Glutamatergic neuron (in vitro differentiated cells): ENCODE data around the gene OSBPL6. TPM values are rescaled to one million over a fixed set of nuclear protein-coding genes. Genes with fewer than 3 reads are reported as not detected.

ENCODE experiments used
- DNase-seq: peaks from one replicate; pipeline ENCODE4 v3.0.0; 2022
- H3K27ac Mint-ChIP-seq: one replicate; pipeline ENCODE4 v1.8.0; 2020; ENCODE audit warnings: mild to moderate bottlenecking, mixed read lengths, inconsistent platforms; ENCODE audit not compliant: unreplicated experiment
- H3K27me3 Mint-ChIP-seq: one replicate; pipeline ENCODE4 v1.8.0; 2020; ENCODE audit warnings: mild to moderate bottlenecking, moderate library complexity, mixed read lengths, inconsistent platforms; ENCODE audit not compliant: unreplicated experiment
- H3K36me3 Mint-ChIP-seq: one replicate; pipeline ENCODE4 v1.8.0; 2020; ENCODE audit warnings: mild to moderate bottlenecking, mixed read lengths, inconsistent platforms; ENCODE audit not compliant: unreplicated experiment
- H3K4me1 Mint-ChIP-seq: one replicate; pipeline ENCODE4 v1.8.0; 2020; ENCODE audit warnings: mild to moderate bottlenecking, low read depth, mixed read lengths, inconsistent platforms; ENCODE audit not compliant: unreplicated experiment
- H3K4me3 Mint-ChIP-seq: one replicate; pipeline ENCODE4 v1.8.0; 2020; ENCODE audit warnings: mild to moderate bottlenecking, mixed read lengths, inconsistent platforms; ENCODE audit not compliant: unreplicated experiment
- H3K9me3 Mint-ChIP-seq: one replicate; pipeline ENCODE4 v1.8.0; 2020; ENCODE audit warnings: mild to moderate bottlenecking, moderate library complexity, mixed read lengths, inconsistent platforms; ENCODE audit not compliant: unreplicated experiment
- total RNA-seq: library from RNA; stranded (reverse); fragmentation: NEBNext Ultra II Directional; extraction: Animal tissue kit (Norgen Biotek cat#: 25700); gene quantifications from one replicate; pipeline ENCODE4 v1.2.1, GENCODE V29; 2021; ENCODE audit not compliant: unreplicated experiment
- TF ChIP-seq, protein P1 (sequence below): fragments of 200-600 bp; sonication (generic); IDR thresholded peaks from one replicate; pipeline ENCODE4 v1.5.0; 2021; ENCODE audit not compliant: partially characterized antibody, unreplicated experiment

The OSBPL6 gene
- total RNA-seq, 1 donor from 2014 or later, result 14.4 TPM

DNA sequence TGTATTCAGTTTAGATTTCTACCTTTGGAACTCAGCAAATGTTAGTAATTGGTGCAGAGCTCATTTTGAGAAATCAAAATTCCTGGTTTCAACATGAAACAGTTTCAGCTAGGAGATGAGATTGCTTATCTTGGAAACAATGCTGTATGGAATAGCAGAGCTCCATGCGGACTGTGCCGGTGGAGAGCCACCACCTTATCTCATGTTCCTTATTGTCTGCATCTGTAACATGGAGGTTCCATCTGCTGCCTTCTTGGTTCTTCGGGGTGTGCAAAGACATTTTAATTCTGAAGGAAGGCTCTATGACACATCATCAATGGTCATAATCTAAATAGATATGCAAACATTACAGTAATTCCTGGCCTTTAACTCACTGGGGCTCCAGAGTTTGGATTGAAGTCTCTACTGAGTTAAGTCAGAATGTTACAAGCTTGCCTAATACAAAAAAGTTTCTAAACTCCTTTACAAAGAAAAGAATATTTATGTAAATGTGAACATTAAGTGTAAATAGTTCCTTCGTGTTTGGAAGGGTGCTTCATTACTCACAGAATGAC lies 191.4 kb downstream of the OSBPL6 start:
- H3K27me3 Mint-ChIP-seq, result no peaks in the 10 kb centered on the region
- no peak overlapping the region for H3K27ac Mint-ChIP-seq
- H3K9me3 Mint-ChIP-seq, result no peaks in the 10 kb centered on the region
- no peak for DNase-seq
- no peaks in the 10 kb centered on the region for H3K36me3 Mint-ChIP-seq
- no peaks in the 10 kb centered on the region for H3K4me1 Mint-ChIP-seq
- TF ChIP-seq, protein P1, sequence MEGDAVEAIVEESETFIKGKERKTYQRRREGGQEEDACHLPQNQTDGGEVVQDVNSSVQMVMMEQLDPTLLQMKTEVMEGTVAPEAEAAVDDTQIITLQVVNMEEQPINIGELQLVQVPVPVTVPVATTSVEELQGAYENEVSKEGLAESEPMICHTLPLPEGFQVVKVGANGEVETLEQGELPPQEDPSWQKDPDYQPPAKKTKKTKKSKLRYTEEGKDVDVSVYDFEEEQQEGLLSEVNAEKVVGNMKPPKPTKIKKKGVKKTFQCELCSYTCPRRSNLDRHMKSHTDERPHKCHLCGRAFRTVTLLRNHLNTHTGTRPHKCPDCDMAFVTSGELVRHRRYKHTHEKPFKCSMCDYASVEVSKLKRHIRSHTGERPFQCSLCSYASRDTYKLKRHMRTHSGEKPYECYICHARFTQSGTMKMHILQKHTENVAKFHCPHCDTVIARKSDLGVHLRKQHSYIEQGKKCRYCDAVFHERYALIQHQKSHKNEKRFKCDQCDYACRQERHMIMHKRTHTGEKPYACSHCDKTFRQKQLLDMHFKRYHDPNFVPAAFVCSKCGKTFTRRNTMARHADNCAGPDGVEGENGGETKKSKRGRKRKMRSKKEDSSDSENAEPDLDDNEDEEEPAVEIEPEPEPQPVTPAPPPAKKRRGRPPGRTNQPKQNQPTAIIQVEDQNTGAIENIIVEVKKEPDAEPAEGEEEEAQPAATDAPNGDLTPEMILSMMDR, result no peak
- no peak overlapping the region for H3K4me3 Mint-ChIP-seq

DNA sequence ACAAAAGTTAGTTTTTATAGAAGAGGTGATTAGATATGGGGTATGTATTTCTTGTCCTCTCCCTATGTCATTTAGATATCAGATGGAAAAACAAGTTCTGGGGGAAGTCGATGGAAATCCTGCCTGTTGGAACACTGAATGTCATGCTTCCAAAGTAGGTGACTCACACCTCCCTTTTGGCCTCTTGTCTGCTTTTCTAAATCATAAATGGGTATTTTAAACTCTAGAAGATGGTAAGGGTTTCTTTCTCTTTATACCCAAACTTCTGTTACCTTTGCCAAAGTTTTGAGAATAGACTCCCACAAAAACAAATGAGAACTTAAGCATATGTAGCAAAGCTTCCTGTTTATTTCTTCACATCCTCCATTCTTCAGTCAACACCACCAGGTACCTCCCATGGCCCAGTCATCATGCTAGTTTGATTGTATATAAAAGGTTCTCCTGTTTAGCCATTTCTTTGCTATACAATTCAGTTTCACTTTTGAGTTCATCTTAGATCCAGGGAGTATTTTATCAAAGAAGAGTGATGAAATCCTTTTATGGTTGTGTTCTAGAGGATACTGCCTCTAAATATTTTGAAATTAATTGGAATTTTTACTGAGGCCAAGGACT lies 192.8 kb downstream of the OSBPL6 start:
- Mint-ChIP-seq H3K36me3 (no peaks in the 10 kb centered on the region), H3K9me3 (no peaks in the 10 kb centered on the region), H3K27ac (no peak overlapping the region), H3K4me1 (no peaks in the 10 kb centered on the region), H3K27me3 (no peaks in the 10 kb centered on the region), H3K4me3 (no peak overlapping the region)
- no peak for DNase-seq
- TF ChIP-seq, protein P1, result no peak

DNA sequence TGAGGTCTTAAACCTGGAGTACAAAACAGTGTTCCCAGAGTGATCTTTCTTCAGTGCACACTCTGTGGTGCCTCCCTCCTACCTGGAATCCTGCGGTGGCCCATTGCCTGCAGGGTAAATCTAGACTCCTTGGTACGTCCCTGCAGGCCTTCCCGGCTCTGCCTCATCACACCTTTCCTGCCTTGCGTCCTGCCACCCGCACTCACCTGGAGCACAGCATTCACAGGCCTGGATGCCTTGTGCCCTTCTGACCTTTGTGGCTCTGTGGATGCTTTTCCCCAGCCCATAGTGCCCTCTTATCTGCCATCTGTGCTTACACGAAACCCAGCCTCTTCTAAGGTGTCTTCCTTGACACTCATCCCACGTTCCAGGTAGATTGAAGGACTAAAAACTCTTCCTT lies 194.0 kb downstream of the OSBPL6 start:
- Mint-ChIP-seq H3K27ac (no peak overlapping the region), H3K4me3 (no peak overlapping the region), H3K9me3 (no peaks in the 10 kb centered on the region), H3K27me3 (no peaks in the 10 kb centered on the region), H3K36me3 (no peaks in the 10 kb centered on the region), H3K4me1 (no peaks in the 10 kb centered on the region)
- no peak for DNase-seq
- TF ChIP-seq, protein P1, result no peak

DNA sequence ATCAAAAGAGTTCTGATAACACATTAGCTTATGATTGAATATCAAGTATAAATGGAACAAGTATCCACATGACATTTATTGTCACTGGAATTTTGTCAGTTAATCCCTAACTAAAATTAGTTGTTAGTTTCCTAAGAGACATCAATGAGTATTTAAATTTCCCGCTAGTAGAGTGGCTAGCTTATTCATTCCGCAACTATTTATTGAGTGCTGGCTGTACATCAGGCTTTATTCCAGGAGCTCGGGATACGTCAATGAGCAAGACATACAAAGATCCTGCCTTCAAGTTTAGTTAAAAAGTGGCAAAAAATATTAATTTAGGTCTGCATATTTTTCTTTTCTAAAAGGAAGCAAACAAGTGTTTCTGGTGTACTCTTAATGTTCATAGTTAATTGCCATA lies 197.4 kb downstream of the OSBPL6 start:
- Mint-ChIP-seq H3K27ac (no peak overlapping the region), H3K9me3 (no peaks in the 10 kb centered on the region), H3K4me1 (peaks cover 11% of the 10 kb centered on the region), H3K36me3 (no peaks in the 10 kb centered on the region), H3K27me3 (no peaks in the 10 kb centered on the region), H3K4me3 (no peak overlapping the region)
- DNase-seq, result no peak
- TF ChIP-seq, protein P1, result no peak

DNA sequence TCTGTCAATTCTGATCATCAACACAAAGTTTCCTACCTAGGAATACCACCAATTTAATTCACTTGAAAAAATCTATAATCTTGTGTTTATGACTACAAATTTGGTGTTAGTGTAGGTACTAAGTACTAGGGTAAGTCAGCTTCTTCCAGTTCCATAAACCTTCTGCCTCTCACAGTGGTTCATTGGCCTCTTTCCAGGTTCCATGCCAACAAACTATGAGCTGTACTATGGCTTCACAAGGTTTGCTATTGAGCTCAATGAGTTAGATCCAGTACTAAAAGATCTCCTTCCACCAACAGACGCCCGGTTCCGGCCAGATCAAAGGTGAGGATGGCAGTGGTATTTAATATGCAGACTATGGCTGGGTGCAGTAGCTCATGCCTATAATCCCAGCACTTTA lies 197.9 kb downstream of the OSBPL6 start:
- H3K9me3 Mint-ChIP-seq, result no peaks in the 10 kb centered on the region
- no peak for DNase-seq
- H3K27me3 Mint-ChIP-seq, result no peaks in the 10 kb centered on the region
- H3K4me3 Mint-ChIP-seq, result no peak overlapping the region
- H3K4me1 Mint-ChIP-seq, result peaks cover 11% of the 10 kb centered on the region
- TF ChIP-seq, protein P1, result no peak
- no peak overlapping the region for H3K27ac Mint-ChIP-seq
- H3K36me3 Mint-ChIP-seq, result no peaks in the 10 kb centered on the region
